Measurements from ENCODE around the gene CLSTN1.
"Not testable (repeated sequence)": the region's sequence is repeated elsewhere in the genome, so short reads cannot be mapped to it uniquely, and the experiment has no call there.

CLSTN1 gene

GRCh38 chr1:9825093-9826074, 1.6 kb upstream of the CLSTN1 start:
- DNase-seq (ENCODE audit: low spot score) = peak; percentile 72

GRCh38 chr1:9824702-9825089, 931 bp upstream of the CLSTN1 start:
- DNase-seq (ENCODE audit: low spot score) = no peak

GRCh38 chr1:9823693-9823942, 147 bp downstream of the CLSTN1 start:
- no peak for DNase-seq (ENCODE audit: low spot score)

GRCh38 chr1:9822897-9823692, 670 bp downstream of the CLSTN1 start:
- peak; percentile 37 for DNase-seq (ENCODE audit: low spot score)

GRCh38 chr1:9822490-9822889, 1.3 kb downstream of the CLSTN1 start:
- DNase-seq (ENCODE audit: low spot score) = no peak

GRCh38 chr1:9821710-9822109, 2.1 kb downstream of the CLSTN1 start:
- DNase-seq (ENCODE audit: low spot score) = no peak

GRCh38 chr1:9820521-9820920, 3.2 kb downstream of the CLSTN1 start:
- DNase-seq (ENCODE audit: low spot score) = no peak

GRCh38 chr1:9817734-9818133, 6.0 kb downstream of the CLSTN1 start:
- DNase-seq (ENCODE audit: low spot score) = no peak

- no peak for DNase-seq (ENCODE audit: low spot score)
Measured at GRCh38 chr1:9816199-9816598, 7.6 kb downstream of the CLSTN1 start.

GRCh38 chr1:9815150-9815549, 8.6 kb downstream of the CLSTN1 start:
- DNase-seq (ENCODE audit: low spot score) = no peak

GRCh38 chr1:9814619-9815018, 9.1 kb downstream of the CLSTN1 start:
- no peak for DNase-seq (ENCODE audit: low spot score)

GRCh38 chr1:9811239-9811966, 12.4 kb downstream of the CLSTN1 start:
- no peak for DNase-seq (ENCODE audit: low spot score)

GRCh38 chr1:9809100-9809510, 14.7 kb downstream of the CLSTN1 start:
- no peak for DNase-seq (ENCODE audit: low spot score)

GRCh38 chr1:9808459-9808858, 15.3 kb downstream of the CLSTN1 start:
- DNase-seq (ENCODE audit: low spot score) = no peak

GRCh38 chr1:9807541-9807940, 16.2 kb downstream of the CLSTN1 start:
- no peak for DNase-seq (ENCODE audit: low spot score)

GRCh38 chr1:9805972-9806371, 17.8 kb downstream of the CLSTN1 start:
- not testable (repeated sequence) for DNase-seq (ENCODE audit: low spot score)

- no peak for DNase-seq (ENCODE audit: low spot score)
Measured at GRCh38 chr1:9805006-9805508, 18.7 kb downstream of the CLSTN1 start.

- not testable (repeated sequence) for DNase-seq (ENCODE audit: low spot score)
Measured at GRCh38 chr1:9803003-9803918, 20.5 kb downstream of the CLSTN1 start.

- no peak for DNase-seq (ENCODE audit: low spot score)
Measured at GRCh38 chr1:9801909-9802308, 21.9 kb downstream of the CLSTN1 start.

GRCh38 chr1:9798236-9799130, 25.3 kb downstream of the CLSTN1 start:
- DNase-seq (ENCODE audit: low spot score) = no peak

All from AG08396 (cell line).